ENCODE measurements around the gene CRTC1.

CRTC1 gene

GRCh38 chr19:18781885-18782527, 98.5 kb downstream of the CRTC1 start:
- DNase-seq (ENCODE audit: extremely low read depth, low read depth): no peak
- H3K4me3 ChIP-seq (replicated peaks; ENCODE audit: low read depth, low read length): no peak overlapping the region
- TF ChIP-seq, protein P1, sequence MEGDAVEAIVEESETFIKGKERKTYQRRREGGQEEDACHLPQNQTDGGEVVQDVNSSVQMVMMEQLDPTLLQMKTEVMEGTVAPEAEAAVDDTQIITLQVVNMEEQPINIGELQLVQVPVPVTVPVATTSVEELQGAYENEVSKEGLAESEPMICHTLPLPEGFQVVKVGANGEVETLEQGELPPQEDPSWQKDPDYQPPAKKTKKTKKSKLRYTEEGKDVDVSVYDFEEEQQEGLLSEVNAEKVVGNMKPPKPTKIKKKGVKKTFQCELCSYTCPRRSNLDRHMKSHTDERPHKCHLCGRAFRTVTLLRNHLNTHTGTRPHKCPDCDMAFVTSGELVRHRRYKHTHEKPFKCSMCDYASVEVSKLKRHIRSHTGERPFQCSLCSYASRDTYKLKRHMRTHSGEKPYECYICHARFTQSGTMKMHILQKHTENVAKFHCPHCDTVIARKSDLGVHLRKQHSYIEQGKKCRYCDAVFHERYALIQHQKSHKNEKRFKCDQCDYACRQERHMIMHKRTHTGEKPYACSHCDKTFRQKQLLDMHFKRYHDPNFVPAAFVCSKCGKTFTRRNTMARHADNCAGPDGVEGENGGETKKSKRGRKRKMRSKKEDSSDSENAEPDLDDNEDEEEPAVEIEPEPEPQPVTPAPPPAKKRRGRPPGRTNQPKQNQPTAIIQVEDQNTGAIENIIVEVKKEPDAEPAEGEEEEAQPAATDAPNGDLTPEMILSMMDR (IDR thresholded peaks at IDR 0.05; ENCODE audit: low read depth, low read length, missing control alignments): no peak

- TF ChIP-seq, protein P1 (IDR thresholded peaks at IDR 0.05; ENCODE audit: low read depth, low read length, missing control alignments): no peak
- no peak overlapping the region for H3K4me3 ChIP-seq (replicated peaks; ENCODE audit: low read depth, low read length)
- no peak for DNase-seq (ENCODE audit: extremely low read depth, low read depth)
Observed at GRCh38 chr19:18782559-18783225, 99.2 kb downstream of the CRTC1 start.

DNA sequence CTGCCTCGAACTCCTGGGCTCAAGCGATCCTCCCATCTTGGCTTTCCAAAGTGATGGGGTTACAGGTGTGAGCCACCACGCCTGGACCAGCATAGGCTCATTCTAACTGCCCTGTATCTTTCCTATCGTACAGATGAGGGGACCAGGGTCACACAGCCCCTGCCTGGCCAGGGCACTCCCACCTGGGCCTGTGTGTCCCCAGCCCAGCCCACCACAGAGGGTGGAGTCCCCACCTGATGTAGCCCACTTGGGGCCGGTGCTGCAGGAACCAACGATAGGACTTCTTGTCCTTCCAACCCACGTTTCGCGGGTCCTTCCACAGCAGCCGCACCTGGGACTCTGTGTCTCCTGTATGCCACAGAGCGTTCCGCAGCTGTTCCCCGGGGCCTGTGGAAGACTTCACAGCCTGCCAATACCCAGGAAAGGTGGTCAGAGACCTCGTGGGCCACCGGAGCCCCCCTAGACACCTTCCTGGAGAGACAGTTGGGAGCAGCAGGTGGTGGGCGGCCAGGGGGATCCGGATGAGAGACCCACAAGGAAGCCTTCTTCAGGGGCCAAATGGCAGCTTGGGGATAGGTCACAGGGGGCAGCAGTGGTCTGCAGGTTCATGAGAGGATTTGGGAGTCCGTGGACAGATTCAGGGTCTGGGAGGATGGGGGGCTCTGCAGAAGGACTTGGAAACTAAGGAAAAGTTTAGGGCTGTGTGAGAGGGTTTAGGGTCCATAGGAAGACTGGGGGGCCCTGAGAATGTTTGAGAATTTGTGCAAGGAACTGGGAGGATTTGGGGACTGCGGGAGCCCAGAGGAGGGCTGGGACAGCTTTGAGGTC, 100.7 kb downstream of the CRTC1 start:
- TF ChIP-seq, protein P1 (IDR thresholded peaks at IDR 0.05; ENCODE audit: low read depth, low read length, missing control alignments): no peak
- H3K4me3 ChIP-seq (replicated peaks; ENCODE audit: low read depth, low read length): no peak overlapping the region
- DNase-seq (ENCODE audit: extremely low read depth, low read depth): no peak

GRCh38 chr19:18784786-18785120, 101.3 kb downstream of the CRTC1 start:
- no peak for DNase-seq (ENCODE audit: extremely low read depth, low read depth)
- H3K4me3 ChIP-seq (replicated peaks; ENCODE audit: low read depth, low read length): no peak overlapping the region
- TF ChIP-seq, protein P1 (IDR thresholded peaks at IDR 0.05; ENCODE audit: low read depth, low read length, missing control alignments): no peak

- no peak overlapping the region for H3K4me3 ChIP-seq (replicated peaks; ENCODE audit: low read depth, low read length)
Observed at GRCh38 chr19:18785179-18786124, 102.0 kb downstream of the CRTC1 start.

More at GRCh38 chr19:18785179-18786124, 102.0 kb downstream of the CRTC1 start:
- TF ChIP-seq, protein P1 (IDR thresholded peaks at IDR 0.05; ENCODE audit: low read depth, low read length, missing control alignments): no peak
- no peak for DNase-seq (ENCODE audit: extremely low read depth, low read depth)

Measured in HFF-Myc (cell line).